ENCODE data around the gene FXYD2.

GRCh38 chr11:117834068-117834810 is 9.7 kb upstream of the FXYD2 start:
- no peak for TF ChIP-seq CTCF (IDR thresholded peaks at IDR 0.05)
- TF ChIP-seq POLR2A (IDR thresholded peaks at IDR 0.05): no peak

Data from right lobe of liver (tissue), 4 donors.